ENCODE results near the gene MIGA2.

The MIGA2 gene

DNA sequence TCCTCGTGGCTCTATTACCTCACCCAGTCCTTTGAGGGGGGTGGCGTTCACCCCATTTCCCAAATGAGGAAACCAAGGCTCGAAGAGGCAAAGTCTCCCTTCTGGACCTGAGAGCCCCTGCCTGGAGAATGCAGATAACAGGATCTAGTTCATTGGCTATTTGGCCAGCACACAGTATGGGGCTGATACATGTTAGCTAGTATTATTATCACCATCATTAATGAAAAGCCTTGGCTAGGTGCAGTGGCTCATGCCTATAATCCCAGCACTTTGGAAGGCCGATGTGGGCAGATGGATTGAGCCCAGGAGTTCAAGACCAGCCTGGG, 12.6 kb upstream of the MIGA2 start:
- TF ChIP-seq, protein P1, sequence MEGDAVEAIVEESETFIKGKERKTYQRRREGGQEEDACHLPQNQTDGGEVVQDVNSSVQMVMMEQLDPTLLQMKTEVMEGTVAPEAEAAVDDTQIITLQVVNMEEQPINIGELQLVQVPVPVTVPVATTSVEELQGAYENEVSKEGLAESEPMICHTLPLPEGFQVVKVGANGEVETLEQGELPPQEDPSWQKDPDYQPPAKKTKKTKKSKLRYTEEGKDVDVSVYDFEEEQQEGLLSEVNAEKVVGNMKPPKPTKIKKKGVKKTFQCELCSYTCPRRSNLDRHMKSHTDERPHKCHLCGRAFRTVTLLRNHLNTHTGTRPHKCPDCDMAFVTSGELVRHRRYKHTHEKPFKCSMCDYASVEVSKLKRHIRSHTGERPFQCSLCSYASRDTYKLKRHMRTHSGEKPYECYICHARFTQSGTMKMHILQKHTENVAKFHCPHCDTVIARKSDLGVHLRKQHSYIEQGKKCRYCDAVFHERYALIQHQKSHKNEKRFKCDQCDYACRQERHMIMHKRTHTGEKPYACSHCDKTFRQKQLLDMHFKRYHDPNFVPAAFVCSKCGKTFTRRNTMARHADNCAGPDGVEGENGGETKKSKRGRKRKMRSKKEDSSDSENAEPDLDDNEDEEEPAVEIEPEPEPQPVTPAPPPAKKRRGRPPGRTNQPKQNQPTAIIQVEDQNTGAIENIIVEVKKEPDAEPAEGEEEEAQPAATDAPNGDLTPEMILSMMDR (IDR thresholded peaks at IDR 0.05; ENCODE audit: insufficient read depth, low read length), result no peak
- TF ChIP-seq, protein P2, sequence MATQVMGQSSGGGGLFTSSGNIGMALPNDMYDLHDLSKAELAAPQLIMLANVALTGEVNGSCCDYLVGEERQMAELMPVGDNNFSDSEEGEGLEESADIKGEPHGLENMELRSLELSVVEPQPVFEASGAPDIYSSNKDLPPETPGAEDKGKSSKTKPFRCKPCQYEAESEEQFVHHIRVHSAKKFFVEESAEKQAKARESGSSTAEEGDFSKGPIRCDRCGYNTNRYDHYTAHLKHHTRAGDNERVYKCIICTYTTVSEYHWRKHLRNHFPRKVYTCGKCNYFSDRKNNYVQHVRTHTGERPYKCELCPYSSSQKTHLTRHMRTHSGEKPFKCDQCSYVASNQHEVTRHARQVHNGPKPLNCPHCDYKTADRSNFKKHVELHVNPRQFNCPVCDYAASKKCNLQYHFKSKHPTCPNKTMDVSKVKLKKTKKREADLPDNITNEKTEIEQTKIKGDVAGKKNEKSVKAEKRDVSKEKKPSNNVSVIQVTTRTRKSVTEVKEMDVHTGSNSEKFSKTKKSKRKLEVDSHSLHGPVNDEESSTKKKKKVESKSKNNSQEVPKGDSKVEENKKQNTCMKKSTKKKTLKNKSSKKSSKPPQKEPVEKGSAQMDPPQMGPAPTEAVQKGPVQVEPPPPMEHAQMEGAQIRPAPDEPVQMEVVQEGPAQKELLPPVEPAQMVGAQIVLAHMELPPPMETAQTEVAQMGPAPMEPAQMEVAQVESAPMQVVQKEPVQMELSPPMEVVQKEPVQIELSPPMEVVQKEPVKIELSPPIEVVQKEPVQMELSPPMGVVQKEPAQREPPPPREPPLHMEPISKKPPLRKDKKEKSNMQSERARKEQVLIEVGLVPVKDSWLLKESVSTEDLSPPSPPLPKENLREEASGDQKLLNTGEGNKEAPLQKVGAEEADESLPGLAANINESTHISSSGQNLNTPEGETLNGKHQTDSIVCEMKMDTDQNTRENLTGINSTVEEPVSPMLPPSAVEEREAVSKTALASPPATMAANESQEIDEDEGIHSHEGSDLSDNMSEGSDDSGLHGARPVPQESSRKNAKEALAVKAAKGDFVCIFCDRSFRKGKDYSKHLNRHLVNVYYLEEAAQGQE (IDR thresholded peaks at IDR 0.05; ENCODE audit: insufficient replicate concordance, low read depth), result no peak
- TF ChIP-seq GABPA (IDR thresholded peaks at IDR 0.05; ENCODE audit: low read depth) (no peak), POLR2AphosphoS5 (IDR thresholded peaks at IDR 0.05; ENCODE audit: low read depth) (no peak), SPI1 (IDR thresholded peaks at IDR 0.05; ENCODE audit: borderline replicate concordance, low read depth) (no peak)
- Histone ChIP-seq H3K27me3 (ENCODE audit: insufficient read depth, poor library complexity, severe bottlenecking) (no peaks in the 10 kb centered on the region), H3K27ac (replicated peaks) (no peak overlapping the region), H3K4me3 (replicated peaks; ENCODE audit: insufficient read depth, low read length) (no peak overlapping the region)
- DNase-seq (ENCODE audit: low read depth in 1 of 2, low spot score in 1 of 2), result no peak

DNA sequence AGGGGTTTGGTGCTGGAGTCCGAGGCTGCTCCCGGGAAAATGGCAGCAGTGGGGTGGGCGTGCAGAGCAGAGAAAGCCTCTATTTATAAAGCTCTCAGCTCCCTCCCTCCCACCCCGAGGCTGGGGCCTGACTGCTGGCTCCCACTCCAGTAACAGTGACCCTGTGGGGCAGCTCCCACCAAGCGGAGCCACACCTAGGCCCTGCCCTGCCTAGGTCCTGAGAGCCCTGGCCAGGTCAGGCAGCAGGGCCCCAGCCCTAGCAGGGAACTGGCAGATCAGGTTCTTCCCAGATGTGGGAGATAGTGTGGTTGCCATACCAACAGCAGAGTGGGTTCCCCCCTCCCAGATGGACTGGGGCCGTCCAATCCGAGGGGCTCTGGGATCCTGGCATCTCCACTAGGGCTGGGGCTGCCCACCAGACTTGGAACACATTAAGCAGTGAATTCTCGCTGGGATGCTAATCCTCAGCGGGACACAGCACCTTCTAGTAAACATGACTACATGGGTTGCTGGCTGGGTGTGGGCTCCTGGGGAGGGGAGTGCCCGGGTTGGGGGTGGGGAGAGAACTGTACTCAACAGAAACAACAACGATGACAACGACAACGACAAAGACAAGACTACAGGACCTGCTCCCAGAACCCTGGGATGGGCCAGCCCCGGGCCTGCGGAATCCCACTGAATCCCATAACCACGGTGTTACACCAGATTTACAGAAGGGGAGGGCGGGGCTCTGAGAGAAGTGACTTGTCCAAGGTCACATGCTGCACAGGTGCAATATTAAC, 9.8 kb upstream of the MIGA2 start:
- H3K27ac ChIP-seq (replicated peaks), result no peak overlapping the region
- no peaks in the 10 kb centered on the region for H3K27me3 ChIP-seq (ENCODE audit: insufficient read depth, poor library complexity, severe bottlenecking)
- no peak for DNase-seq (ENCODE audit: low read depth in 1 of 2, low spot score in 1 of 2)

DNA sequence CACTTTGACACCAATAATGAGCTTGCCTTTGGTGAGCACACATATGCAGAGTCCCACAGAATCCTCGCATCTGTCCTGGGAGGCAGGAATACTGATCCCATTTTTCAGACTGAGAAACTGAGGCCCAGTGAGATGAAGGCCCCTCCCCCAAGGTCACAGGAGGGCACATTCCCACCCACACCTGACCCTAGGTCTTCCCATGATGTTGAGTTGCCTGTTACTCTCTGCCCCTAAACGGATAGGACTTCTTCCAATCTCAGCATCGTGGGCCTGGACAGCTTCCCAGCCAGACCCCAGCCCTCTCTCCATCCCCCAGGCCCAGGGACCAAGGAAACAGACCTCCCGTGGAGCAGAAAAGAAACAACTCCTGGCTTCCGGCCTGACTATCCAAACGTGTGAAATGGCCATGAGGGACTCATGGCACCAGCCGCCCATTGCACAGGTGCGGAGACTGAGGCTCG, 9.2 kb upstream of the MIGA2 start:
- TF ChIP-seq, protein P2 (IDR thresholded peaks at IDR 0.05; ENCODE audit: insufficient replicate concordance, low read depth), result no peak
- no peak for TF ChIP-seq POLR2AphosphoS5 (IDR thresholded peaks at IDR 0.05; ENCODE audit: low read depth)
- TF ChIP-seq, protein P1 (IDR thresholded peaks at IDR 0.05; ENCODE audit: insufficient read depth, low read length), result no peak
- H3K27ac ChIP-seq (replicated peaks), result no peak overlapping the region
- no peak for DNase-seq (ENCODE audit: low read depth in 1 of 2, low spot score in 1 of 2)

More for the DNA sequence above, 9.8 kb upstream of the MIGA2 start:
- no peak overlapping the region for H3K4me3 ChIP-seq (replicated peaks; ENCODE audit: insufficient read depth, low read length)
- no peak for TF ChIP-seq GABPA (IDR thresholded peaks at IDR 0.05; ENCODE audit: low read depth)
- TF ChIP-seq, protein P2 (IDR thresholded peaks at IDR 0.05; ENCODE audit: insufficient replicate concordance, low read depth), result no peak
- TF ChIP-seq POLR2AphosphoS5 (IDR thresholded peaks at IDR 0.05; ENCODE audit: low read depth), result no peak
- no peak for TF ChIP-seq SPI1 (IDR thresholded peaks at IDR 0.05; ENCODE audit: borderline replicate concordance, low read depth)
- TF ChIP-seq, protein P1 (IDR thresholded peaks at IDR 0.05; ENCODE audit: insufficient read depth, low read length), result no peak

More for the DNA sequence above, 9.2 kb upstream of the MIGA2 start:
- Histone ChIP-seq H3K4me3 (replicated peaks; ENCODE audit: insufficient read depth, low read length) (peak overlapping the region; percentile 53), H3K27me3 (ENCODE audit: insufficient read depth, poor library complexity, severe bottlenecking) (no peaks in the 10 kb centered on the region)

Data from HL-60 (cell line).